Measurements from ENCODE around the gene MBNL3. TPM values are rescaled to one million over a fixed set of nuclear protein-coding genes. Genes with fewer than 3 reads are reported as not detected.

The MBNL3 gene
- total RNA-seq, 1 experiment from 2014 or later = 4.6 TPM

DNA sequence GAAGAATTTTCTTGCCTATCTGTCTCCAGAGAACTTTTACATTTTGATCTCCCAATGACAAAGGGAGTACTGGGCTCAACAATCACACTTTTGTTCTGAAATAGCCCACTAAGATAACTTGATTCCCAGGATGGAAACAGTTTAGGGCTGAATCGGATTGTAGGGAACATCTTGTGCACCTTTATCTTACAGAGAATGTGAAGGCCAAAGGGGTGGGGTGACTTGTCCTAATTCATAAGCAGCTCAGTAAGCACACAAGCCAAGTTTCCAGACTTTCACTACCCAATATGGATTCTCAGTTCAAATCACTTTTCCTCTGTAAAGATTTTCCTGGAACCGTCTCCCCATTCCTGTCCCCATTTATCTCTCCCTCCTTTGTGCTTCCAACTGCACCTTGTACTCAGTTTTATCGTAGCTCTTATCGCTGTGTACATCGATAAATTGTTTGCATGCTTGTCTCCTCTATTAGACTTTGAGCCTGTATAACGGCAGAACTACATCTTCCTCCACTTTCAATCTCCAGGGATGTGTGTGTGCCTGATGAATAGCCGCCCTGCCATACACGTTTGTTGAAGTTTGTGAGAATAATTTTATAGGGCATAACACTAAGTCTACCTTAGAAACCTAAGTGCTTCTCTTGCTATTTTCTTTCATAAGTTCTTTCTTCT lies 77.4 kb downstream of the MBNL3 start:
- Histone ChIP-seq H3K4me1 (ENCODE audit: control insufficient read depth in 1 of 2, insufficient read depth in 2 of 2, low read length in 2 of 2) (peaks cover 0 to 9% of the 10 kb centered on the region in 2 experiments; a peak in 2 of 4 replicates), H3K9ac (ENCODE audit: low read length) (no peak overlapping the region), H3K4me2 (ENCODE audit: low read length) (no peak overlapping the region), H3K27me3 (ENCODE audit: insufficient read depth, low read length) (no peaks in the 10 kb centered on the region), H3K9me2 (ENCODE audit: insufficient read depth) (no peaks in the 10 kb centered on the region), H3K36me3 (ENCODE audit: control insufficient read depth in 1 of 2, insufficient read depth in 2 of 2, low read length in 2 of 2) (no peaks in the 10 kb centered on the region), H3K9me3 (ENCODE audit: control insufficient read depth in 1 of 2, insufficient read depth in 1 of 2, low read depth in 1 of 2, low read length in 2 of 2) (no peaks in the 10 kb centered on the region), H3K27ac (ENCODE audit: low read depth, low read length) (no peak overlapping the region), H4K20me1 (ENCODE audit: insufficient read depth) (no peaks in the 10 kb centered on the region), H2AFZ (ENCODE audit: low read depth, low read length, poor library complexity, severe bottlenecking) (no peak overlapping the region), H3K4me3 (replicated peaks in 1 of 2; ENCODE audit: low read depth in 1 of 2, low read length in 2 of 2) (no peak overlapping the region), H3K79me2 (ENCODE audit: insufficient read depth, low read length) (no peaks in the 10 kb centered on the region)
- ChIA-PET RAD21 (ENCODE audit: low non-redundant PET in 1 of 2, low total read pairs in 2 of 2, uncharacterized antibody in 2 of 2, unreplicated experiment in 2 of 2) (no interaction called here), CTCF (no interaction called here), POLR2A (no interaction called here)
- intact Hi-C loops (cut with micrococcal nuclease) = no loop called here
- DNase-seq (ENCODE audit: low read depth, low spot score) = no peak
- ATAC-seq = no peak
- TF ChIP-seq FOSL1 (IDR thresholded peaks at IDR 0.05; ENCODE audit: low read depth) = no peak
- TF ChIP-seq TCF7L2 (IDR thresholded peaks at IDR 0.05; ENCODE audit: borderline replicate concordance, extremely low read depth, insufficient read depth, insufficient read length) = no peak
- no peak for TF ChIP-seq ZNF274 (IDR thresholded peaks at IDR 0.05; ENCODE audit: low read depth, low read length)
- no peak for TF ChIP-seq ELF1 (IDR thresholded peaks at IDR 0.05; ENCODE audit: borderline replicate concordance, low read depth)
- BruUV-seq (replicated peaks) = no TSS peak

DNA sequence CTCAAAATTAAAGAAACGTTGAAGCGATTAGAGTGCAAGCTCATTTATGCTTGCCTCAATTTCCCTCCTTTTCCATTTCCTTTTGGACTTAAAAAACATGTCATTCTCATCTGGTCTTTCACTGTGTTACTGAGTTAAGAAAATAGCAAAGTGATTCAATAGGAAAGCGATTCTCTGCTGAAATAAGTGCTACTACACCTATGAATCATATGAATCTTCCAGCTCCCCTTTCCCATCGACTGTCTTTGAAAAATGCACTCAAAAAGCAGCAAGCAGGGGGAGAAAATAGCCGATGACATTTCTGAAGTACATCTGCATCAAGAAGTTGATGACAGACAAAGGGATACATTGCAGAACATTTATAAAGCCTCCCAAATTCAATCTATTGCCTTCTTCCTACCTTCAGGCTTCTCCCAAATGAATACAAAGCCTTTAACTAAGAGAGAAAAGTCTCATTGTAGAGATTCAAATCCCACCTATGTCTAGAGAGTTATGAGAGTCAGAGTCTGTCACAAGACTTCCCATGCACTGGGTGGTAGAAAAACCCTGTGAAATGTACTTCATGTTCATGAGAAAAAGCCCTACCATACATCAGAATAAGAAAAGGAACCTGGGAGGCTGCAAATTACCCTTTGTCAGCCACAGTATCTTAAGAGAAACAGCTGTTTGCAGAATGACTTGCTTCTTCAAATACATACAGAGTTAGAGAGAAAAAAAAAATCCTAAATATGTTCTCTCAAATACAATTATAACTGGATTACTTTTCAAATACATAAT lies 78.9 kb downstream of the MBNL3 start:
- Histone ChIP-seq H3K27ac (ENCODE audit: low read depth, low read length) (no peak overlapping the region), H3K4me2 (ENCODE audit: low read length) (no peak overlapping the region), H2AFZ (ENCODE audit: low read depth, low read length, poor library complexity, severe bottlenecking) (no peak overlapping the region), H3K4me3 (replicated peaks in 1 of 2; ENCODE audit: low read depth in 1 of 2, low read length in 2 of 2) (no peak overlapping the region), H3K36me3 (ENCODE audit: control insufficient read depth in 1 of 2, insufficient read depth in 2 of 2, low read length in 2 of 2) (no peaks in the 10 kb centered on the region), H3K4me1 (ENCODE audit: control insufficient read depth in 1 of 2, insufficient read depth in 2 of 2, low read length in 2 of 2) (peaks cover 0 to 9% of the 10 kb centered on the region in 2 experiments; a peak in 2 of 4 replicates), H3K9ac (ENCODE audit: low read length) (no peak overlapping the region), H3K9me2 (ENCODE audit: insufficient read depth) (no peaks in the 10 kb centered on the region), H3K9me3 (ENCODE audit: control insufficient read depth in 1 of 2, insufficient read depth in 1 of 2, low read depth in 1 of 2, low read length in 2 of 2) (no peaks in the 10 kb centered on the region), H4K20me1 (ENCODE audit: insufficient read depth) (no peaks in the 10 kb centered on the region), H3K27me3 (ENCODE audit: insufficient read depth, low read length) (no peaks in the 10 kb centered on the region), H3K79me2 (ENCODE audit: insufficient read depth, low read length) (no peaks in the 10 kb centered on the region)
- CTCF ChIA-PET = no interaction called here
- RAD21 ChIA-PET (ENCODE audit: low non-redundant PET in 1 of 2, low total read pairs in 2 of 2, uncharacterized antibody in 2 of 2, unreplicated experiment in 2 of 2) = no interaction called here
- intact Hi-C loops (cut with micrococcal nuclease) = no loop called here
- no TSS peak for BruUV-seq (replicated peaks)
- ATAC-seq (no peak), DNase-seq (ENCODE audit: low read depth, low spot score) (no peak)
- POLR2A ChIA-PET = no interaction called here
- TF ChIP-seq TCF7L2 (IDR thresholded peaks at IDR 0.05; ENCODE audit: borderline replicate concordance, extremely low read depth, insufficient read depth, insufficient read length) (no peak), EGR1 (IDR thresholded peaks at IDR 0.05; ENCODE audit: low read depth) (no peak), CTCF (IDR thresholded peaks at IDR 0.05 in 2 of 3, conservative IDR thresholded peaks at IDR 0.05 in 1 of 3; ENCODE audit: borderline replicate concordance in 1 of 3, insufficient read depth in 1 of 3, low read depth in 2 of 3, low read length in 2 of 3) (no peak), JUND (IDR thresholded peaks at IDR 0.05) (no peak), FOSL1 (IDR thresholded peaks at IDR 0.05; ENCODE audit: low read depth) (no peak), ZFX (IDR thresholded peaks at IDR 0.05) (no peak), EZH2 (IDR thresholded peaks at IDR 0.05) (no peak), YY1 (IDR thresholded peaks at IDR 0.05; ENCODE audit: extremely low read depth, insufficient replicate concordance, low read depth, low read length) (no peak), SP1 (IDR thresholded peaks at IDR 0.05; ENCODE audit: low read depth) (no peak), POLR2AphosphoS5 (IDR thresholded peaks at IDR 0.05; ENCODE audit: low read depth, low read length) (no peak), POLR2A (IDR thresholded peaks at IDR 0.05; ENCODE audit: borderline replicate concordance, extremely low read depth, insufficient read depth, insufficient read length) (no peak), MAX (IDR thresholded peaks at IDR 0.05) (no peak), ZNF274 (IDR thresholded peaks at IDR 0.05; ENCODE audit: low read depth, low read length) (no peak)
- TF ChIP-seq, protein P1, sequence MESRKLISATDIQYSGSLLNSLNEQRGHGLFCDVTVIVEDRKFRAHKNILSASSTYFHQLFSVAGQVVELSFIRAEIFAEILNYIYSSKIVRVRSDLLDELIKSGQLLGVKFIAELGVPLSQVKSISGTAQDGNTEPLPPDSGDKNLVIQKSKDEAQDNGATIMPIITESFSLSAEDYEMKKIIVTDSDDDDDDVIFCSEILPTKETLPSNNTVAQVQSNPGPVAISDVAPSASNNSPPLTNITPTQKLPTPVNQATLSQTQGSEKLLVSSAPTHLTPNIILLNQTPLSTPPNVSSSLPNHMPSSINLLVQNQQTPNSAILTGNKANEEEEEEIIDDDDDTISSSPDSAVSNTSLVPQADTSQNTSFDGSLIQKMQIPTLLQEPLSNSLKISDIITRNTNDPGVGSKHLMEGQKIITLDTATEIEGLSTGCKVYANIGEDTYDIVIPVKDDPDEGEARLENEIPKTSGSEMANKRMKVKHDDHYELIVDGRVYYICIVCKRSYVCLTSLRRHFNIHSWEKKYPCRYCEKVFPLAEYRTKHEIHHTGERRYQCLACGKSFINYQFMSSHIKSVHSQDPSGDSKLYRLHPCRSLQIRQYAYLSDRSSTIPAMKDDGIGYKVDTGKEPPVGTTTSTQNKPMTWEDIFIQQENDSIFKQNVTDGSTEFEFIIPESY (IDR thresholded peaks at IDR 0.05; ENCODE audit: extremely low read depth, insufficient replicate concordance, low read length) = no peak

All from HCT116 (cell line).